Suprapubic skin (tissue), 3 donors: ENCODE results near the gene ANTXR2.
"Not testable (repeated sequence)": the region's sequence is repeated elsewhere in the genome, so short reads cannot be mapped to it uniquely, and the experiment has no call there.

ENCODE experiments used
- CTCF ChIP-seq, 2 donors: fragments of 200-600 bp in 1 of 2; fragments of 450-650 bp in 1 of 2; sonication (generic) in 1 of 2; IDR thresholded peaks; one replicate each; pipeline ENCODE4 v1.5.1; 2016 to 2019; ENCODE audit warnings: antibody characterized with exemption in 2 of 2, mild to moderate bottlenecking in 1 of 2, moderate library complexity in 1 of 2
- POLR2A ChIP-seq, 2 donors: fragments of 450-650 bp; IDR thresholded peaks; one replicate each; pipeline ENCODE4 v1.6.1; 2017; ENCODE audit warnings: antibody characterized with exemption in 2 of 2, mild to moderate bottlenecking in 2 of 2, moderate library complexity in 2 of 2

- not testable (repeated sequence) for TF ChIP-seq CTCF, POLR2A (IDR thresholded peaks at IDR 0.05)
Observed at GRCh38 chr4:80119620-80120019, 46.6 kb upstream of the ANTXR2 start.
